Measurements from ENCODE around the gene ANTXRL.

- TF ChIP-seq, protein P1, sequence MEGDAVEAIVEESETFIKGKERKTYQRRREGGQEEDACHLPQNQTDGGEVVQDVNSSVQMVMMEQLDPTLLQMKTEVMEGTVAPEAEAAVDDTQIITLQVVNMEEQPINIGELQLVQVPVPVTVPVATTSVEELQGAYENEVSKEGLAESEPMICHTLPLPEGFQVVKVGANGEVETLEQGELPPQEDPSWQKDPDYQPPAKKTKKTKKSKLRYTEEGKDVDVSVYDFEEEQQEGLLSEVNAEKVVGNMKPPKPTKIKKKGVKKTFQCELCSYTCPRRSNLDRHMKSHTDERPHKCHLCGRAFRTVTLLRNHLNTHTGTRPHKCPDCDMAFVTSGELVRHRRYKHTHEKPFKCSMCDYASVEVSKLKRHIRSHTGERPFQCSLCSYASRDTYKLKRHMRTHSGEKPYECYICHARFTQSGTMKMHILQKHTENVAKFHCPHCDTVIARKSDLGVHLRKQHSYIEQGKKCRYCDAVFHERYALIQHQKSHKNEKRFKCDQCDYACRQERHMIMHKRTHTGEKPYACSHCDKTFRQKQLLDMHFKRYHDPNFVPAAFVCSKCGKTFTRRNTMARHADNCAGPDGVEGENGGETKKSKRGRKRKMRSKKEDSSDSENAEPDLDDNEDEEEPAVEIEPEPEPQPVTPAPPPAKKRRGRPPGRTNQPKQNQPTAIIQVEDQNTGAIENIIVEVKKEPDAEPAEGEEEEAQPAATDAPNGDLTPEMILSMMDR (IDR thresholded peaks at IDR 0.05), result no peak
- TF ChIP-seq POLR2A (IDR thresholded peaks at IDR 0.05), result no peak
Measured at GRCh38 chr10:46237815-46238510, 48.8 kb upstream of the ANTXRL start.

Data from tibial nerve (tissue), 3 donors.